Peyer's patch (tissue), 4 donors: ENCODE data around the gene COL23A1. TPM values are rescaled to one million over a fixed set of nuclear protein-coding genes. Genes with fewer than 3 reads are reported as not detected.

Experiments
- DNase-seq, 3 donors: peaks; one replicate each; pipeline ENCODE4 v3.0.0-alpha.2; 2017 to 2019
- H3K27ac ChIP-seq, 4 donors: fragments of 200-600 bp; sonication (generic); one replicate each; pipeline ENCODE4 v1.5.1; 2016 to 2019
- H3K27me3 ChIP-seq, 2 donors: fragments of 200-600 bp; sonication (generic); one replicate each; pipeline ENCODE4 v1.5.1; 2019
- H3K36me3 ChIP-seq, 3 donors: fragments of 200-600 bp; sonication (generic); one replicate each; pipeline ENCODE4 v1.5.1; 2016 to 2019
- H3K4me1 ChIP-seq, 4 donors: fragments of 200-600 bp; sonication (generic); one replicate each; pipeline ENCODE4 v1.5.1; 2016 to 2019
- H3K4me3 ChIP-seq, 4 donors: fragments of 200-600 bp; sonication (generic); 1 replicate in 3 of 4; 2 replicates in 1 of 4; pipeline ENCODE4 v1.5.1; 2016 to 2019; ENCODE audit warnings: mild to moderate bottlenecking in 1 of 4
- H3K9me3 ChIP-seq, 4 donors: fragments of 200-600 bp; sonication (generic); one replicate each; pipeline ENCODE4 v1.5.1; 2016 to 2019; ENCODE audit warnings: mild to moderate bottlenecking in 1 of 4
- CTCF ChIP-seq, 6 experiments: fragments of 450-650 bp in 4 of 6; fragments of 200-600 bp in 2 of 6; sonication (generic) in 1 of 6; IDR thresholded peaks; one replicate each; pipeline ENCODE4 v1.5.1; 2017 to 2019; ENCODE audit warnings: antibody characterized with exemption in 6 of 6, mild to moderate bottlenecking in 3 of 6, moderate library complexity in 1 of 6
- POLR2A ChIP-seq, 2 donors: fragments of 450-650 bp; IDR thresholded peaks; one replicate each; pipeline ENCODE4 v1.5.1; 2017; ENCODE audit warnings: antibody characterized with exemption in 2 of 2, mild to moderate bottlenecking in 2 of 2, moderate library complexity in 2 of 2
- total RNA-seq, 4 donors: library from RNA; depleted of rRNA; stranded (reverse); fragments of >200 nt; gene quantifications; one replicate each; pipeline ENCODE4 v1.1.0, GENCODE V29; 2016

COL23A1 gene
- total RNA-seq, 4 donors from 2014 or later = 0.57 to 5.8 (median 1.2) TPM; not detected in 1

- Histone ChIP-seq H3K27me3 (no peaks in the 10 kb centered on the region), H3K4me1 (no peaks in the 10 kb centered on the region), H3K27ac (no peak overlapping the region), H3K36me3 (no peaks in the 10 kb centered on the region), H3K4me3 (no peak overlapping the region), H3K9me3 (no peaks in the 10 kb centered on the region)
- no peak for DNase-seq
- TF ChIP-seq CTCF (IDR thresholded peaks at IDR 0.05) (no peak), POLR2A (IDR thresholded peaks at IDR 0.05) (no peak)
These were observed 240.4 kb downstream of the COL23A1 start for GRCh38 chr5:178349625-178350353.

- no peak for DNase-seq
- no peaks in the 10 kb centered on the region for H3K9me3 ChIP-seq
- H3K36me3 ChIP-seq = no peaks in the 10 kb centered on the region
- no peak overlapping the region for H3K27ac ChIP-seq
- no peaks in the 10 kb centered on the region for H3K27me3 ChIP-seq
- no peaks in the 10 kb centered on the region for H3K4me1 ChIP-seq
- H3K4me3 ChIP-seq = no peak overlapping the region
- TF ChIP-seq CTCF (IDR thresholded peaks at IDR 0.05) = no peak
- no peak for TF ChIP-seq POLR2A (IDR thresholded peaks at IDR 0.05)
These were observed 241.1 kb downstream of the COL23A1 start for GRCh38 chr5:178349075-178349511.

- H3K9me3 ChIP-seq = no peaks in the 10 kb centered on the region
- H3K36me3 ChIP-seq = no peaks in the 10 kb centered on the region
- TF ChIP-seq CTCF (IDR thresholded peaks at IDR 0.05) = no peak
- no peak for TF ChIP-seq POLR2A (IDR thresholded peaks at IDR 0.05)
- no peak for DNase-seq
- no peak overlapping the region for H3K4me3 ChIP-seq
- no peaks in the 10 kb centered on the region for H3K27me3 ChIP-seq
- H3K27ac ChIP-seq = no peak overlapping the region
- H3K4me1 ChIP-seq = no peaks in the 10 kb centered on the region
These were observed 241.7 kb downstream of the COL23A1 start for GRCh38 chr5:178348356-178349074.

- no peak for DNase-seq
- no peaks in the 10 kb centered on the region for H3K4me1 ChIP-seq
- no peaks in the 10 kb centered on the region for H3K9me3 ChIP-seq
- no peaks in the 10 kb centered on the region for H3K36me3 ChIP-seq
- H3K4me3 ChIP-seq = no peak overlapping the region
- H3K27me3 ChIP-seq = no peaks in the 10 kb centered on the region
- TF ChIP-seq CTCF (IDR thresholded peaks at IDR 0.05) = no peak
- no peak for TF ChIP-seq POLR2A (IDR thresholded peaks at IDR 0.05)
- H3K27ac ChIP-seq = no peak overlapping the region
These were observed 242.2 kb downstream of the COL23A1 start for GRCh38 chr5:178347956-178348355.

GRCh38 chr5:178346607-178347334, 243.4 kb downstream of the COL23A1 start:
- TF ChIP-seq CTCF (IDR thresholded peaks at IDR 0.05) (no peak), POLR2A (IDR thresholded peaks at IDR 0.05) (no peak)
- no peaks in the 10 kb centered on the region for H3K27me3 ChIP-seq
- H3K36me3 ChIP-seq = no peaks in the 10 kb centered on the region
- no peaks in the 10 kb centered on the region for H3K9me3 ChIP-seq
- no peak for DNase-seq
- no peak overlapping the region for H3K27ac ChIP-seq
- H3K4me1 ChIP-seq = no peaks in the 10 kb centered on the region
- H3K4me3 ChIP-seq = no peak overlapping the region
